LNCaP clone FGC (cell line): Measurements from ENCODE around the gene ATPAF1.
A peak's percentile ranks its signal among the peaks of the same experiment; 100 is the strongest.
"Not testable (repeated sequence)": the region's sequence is repeated elsewhere in the genome, so short reads cannot be mapped to it uniquely, and the experiment has no call there.

ENCODE experiments used
- DNase-seq: peaks from one replicate; pipeline ENCODE4 v3.0.0-alpha.2; 2011; ENCODE audit warnings: low read depth
- H3K4me3 ChIP-seq: 2 replicates; pipeline ENCODE4 v1.5.1; 2011; ENCODE audit warnings: mild to moderate bottlenecking, low read depth, low read length, control low read depth
- TF ChIP-seq, protein P1 (sequence below): IDR thresholded peaks from 2 replicates; pipeline ENCODE4 v1.5.1; 2012; ENCODE audit warnings: mild to moderate bottlenecking; ENCODE audit not compliant: control insufficient read depth, insufficient read depth; ENCODE audit errors: extremely low read depth

Gene ATPAF1

DNA sequence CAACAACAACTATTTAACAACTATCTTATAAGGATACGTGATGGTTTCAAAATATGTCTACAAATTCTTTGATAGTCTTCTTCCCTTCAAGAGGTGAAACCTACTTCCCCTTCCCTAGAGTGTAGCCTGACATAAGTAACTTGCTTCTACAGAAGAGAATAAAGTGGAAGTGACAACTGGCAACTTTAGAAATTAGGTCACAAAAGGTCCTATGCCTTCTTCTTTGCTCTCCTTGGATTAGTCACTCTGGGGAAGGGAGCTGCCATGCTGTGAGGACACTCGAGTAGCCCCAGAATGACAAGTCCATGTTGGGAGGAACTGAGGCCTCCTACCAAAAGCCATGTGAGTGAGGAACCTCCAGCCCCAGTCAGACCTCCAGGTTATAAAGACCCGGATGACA lies 31.5 kb upstream of the ATPAF1 start:
- no peak for DNase-seq
- no peak overlapping the region for H3K4me3 ChIP-seq
- TF ChIP-seq, protein P1, sequence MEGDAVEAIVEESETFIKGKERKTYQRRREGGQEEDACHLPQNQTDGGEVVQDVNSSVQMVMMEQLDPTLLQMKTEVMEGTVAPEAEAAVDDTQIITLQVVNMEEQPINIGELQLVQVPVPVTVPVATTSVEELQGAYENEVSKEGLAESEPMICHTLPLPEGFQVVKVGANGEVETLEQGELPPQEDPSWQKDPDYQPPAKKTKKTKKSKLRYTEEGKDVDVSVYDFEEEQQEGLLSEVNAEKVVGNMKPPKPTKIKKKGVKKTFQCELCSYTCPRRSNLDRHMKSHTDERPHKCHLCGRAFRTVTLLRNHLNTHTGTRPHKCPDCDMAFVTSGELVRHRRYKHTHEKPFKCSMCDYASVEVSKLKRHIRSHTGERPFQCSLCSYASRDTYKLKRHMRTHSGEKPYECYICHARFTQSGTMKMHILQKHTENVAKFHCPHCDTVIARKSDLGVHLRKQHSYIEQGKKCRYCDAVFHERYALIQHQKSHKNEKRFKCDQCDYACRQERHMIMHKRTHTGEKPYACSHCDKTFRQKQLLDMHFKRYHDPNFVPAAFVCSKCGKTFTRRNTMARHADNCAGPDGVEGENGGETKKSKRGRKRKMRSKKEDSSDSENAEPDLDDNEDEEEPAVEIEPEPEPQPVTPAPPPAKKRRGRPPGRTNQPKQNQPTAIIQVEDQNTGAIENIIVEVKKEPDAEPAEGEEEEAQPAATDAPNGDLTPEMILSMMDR, result no peak

DNA sequence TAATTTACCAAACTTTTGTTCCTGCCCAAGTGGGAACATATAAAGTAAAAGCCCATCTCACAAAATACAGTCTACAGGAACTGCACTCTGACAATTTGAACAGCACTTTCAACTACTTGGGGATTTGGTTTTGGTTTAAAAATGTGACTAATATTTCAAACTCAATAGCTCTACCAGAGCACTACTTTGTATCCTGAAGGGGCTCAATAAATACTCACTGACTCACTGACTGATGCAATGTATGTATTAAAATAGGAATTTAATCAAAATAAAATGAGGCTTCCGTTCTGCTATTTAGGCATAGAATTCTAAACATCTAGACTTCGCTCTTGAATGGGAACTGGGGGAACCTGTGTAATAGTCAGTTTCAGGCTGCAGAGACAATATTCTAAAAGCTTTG lies 28.9 kb upstream of the ATPAF1 start:
- TF ChIP-seq, protein P1, result no peak
- no peak for DNase-seq
- no peak overlapping the region for H3K4me3 ChIP-seq

DNA sequence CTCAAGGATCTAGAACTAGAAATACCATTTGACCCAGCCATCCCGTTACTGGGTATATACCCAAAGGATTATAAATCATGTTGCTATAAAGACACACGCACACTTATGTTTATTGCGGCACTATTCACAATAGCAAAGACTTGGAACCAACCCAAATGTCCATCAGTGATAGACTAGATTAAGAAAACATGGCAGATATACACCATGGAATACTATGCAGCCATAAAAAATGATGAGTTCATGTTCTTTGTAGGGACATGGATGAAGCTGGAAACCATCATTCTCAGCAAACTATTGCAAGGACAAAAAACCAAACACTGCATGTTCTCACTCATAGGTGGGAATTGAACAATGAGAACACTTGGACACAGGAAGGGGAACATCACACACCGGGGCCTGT lies 26.5 kb upstream of the ATPAF1 start:
- H3K4me3 ChIP-seq, DNase-seq: not testable (repeated sequence)

DNA sequence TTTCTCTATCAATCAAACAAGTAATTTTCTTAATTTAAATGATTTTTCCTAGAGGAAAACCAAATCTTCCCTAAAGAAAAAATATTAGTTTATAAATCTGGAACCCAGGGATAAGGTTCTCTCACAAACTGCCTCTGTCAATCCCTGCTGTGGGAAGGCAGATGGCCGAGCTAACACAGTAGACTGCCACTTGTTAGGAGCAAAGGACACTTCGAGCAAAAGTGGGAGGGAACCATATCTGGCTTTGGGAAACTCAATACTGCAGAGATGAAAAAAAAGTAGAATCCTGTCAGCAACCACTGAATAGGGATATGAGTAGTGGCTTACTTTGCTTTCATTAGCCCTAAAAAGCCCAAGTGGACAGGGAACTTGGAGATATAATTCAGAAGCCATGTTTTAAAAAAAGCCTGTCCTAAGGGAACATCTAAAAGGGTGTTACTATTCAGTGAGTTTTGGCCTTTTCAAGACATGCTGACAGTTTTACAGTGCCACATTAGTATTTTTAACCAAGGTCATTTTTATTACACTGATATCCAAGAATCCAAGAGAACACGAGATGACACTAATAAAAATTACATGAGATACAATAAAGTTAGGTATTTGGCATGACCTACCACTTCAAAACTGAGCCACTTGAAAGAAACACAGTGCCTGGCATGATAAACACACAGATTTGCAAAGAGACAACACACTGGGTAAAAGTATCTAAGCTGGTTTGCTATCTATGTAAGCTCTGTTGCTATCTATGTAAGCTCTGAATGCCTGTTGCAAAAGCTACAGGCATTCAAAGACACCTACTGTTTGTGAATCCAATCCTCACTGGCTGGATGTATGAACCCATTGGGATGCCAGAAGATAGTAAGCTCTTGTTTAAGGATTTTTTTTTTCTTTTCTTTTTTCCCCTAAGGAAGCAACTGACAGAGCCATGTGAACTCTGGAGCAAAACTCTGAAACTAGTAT lies 24.9 kb upstream of the ATPAF1 start:
- H3K4me3 ChIP-seq, result no peak overlapping the region
- TF ChIP-seq, protein P1, result no peak
- DNase-seq, result peak; percentile 72

DNA sequence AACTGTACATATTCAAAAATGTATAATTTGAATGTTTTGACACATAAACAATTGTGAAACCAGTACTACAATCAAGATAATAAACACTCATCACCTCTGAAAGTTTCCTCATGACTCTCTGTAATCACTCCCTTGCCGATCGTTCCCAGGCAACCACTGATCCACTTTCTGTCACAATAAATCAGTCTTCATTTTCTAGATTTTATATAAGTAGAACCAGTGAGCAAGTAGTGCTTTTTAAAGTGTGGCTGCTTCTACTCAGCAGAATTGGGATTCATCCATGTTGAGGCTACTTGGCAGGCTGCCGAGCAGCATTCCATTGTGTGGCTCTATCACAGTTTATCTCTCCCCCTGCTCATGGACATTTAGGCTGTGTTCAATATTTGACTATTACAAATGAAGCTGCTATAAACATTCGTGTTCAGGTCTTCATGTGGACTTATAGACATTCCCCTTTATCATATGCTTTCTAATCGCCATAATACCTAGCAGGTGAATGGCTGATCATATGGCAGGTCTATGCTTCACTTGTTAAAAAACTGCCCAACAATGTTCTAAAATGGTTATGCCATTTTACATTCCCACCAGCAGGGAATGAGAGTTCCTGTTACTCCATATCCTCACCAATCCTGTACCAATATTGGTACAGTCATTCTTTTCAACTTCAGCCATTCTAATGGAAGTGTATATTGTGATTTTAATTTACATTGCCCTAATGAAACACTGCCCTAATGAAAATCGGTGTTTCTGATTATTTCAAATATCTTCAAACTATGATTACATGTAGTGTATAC lies 24.0 kb upstream of the ATPAF1 start:
- DNase-seq, result no peak
- TF ChIP-seq, protein P1, result no peak
- H3K4me3 ChIP-seq, result no peak overlapping the region

DNA sequence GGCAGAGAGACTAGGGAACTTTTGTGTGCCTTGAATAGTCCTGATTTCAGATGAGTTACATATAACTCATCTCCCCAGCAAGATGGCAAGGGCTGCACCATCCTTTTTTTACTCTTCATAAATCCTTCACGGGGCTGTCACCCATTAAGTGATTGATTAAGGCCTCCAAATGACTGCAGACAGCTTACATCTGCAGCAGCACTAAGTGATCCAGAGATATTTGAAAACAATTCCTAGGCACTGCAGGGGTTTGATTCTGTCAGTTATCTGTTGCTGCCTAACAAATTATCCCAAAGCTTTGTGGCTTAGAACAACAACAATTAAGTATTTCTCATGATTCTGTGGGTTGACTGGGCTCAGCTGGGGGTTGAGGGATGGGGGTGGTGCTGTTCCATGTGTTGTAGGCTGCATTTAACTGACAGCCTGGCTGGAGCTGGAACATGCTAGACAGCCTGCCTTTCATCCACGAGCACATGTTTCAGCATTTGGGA lies 22.8 kb upstream of the ATPAF1 start:
- no peak overlapping the region for H3K4me3 ChIP-seq
- TF ChIP-seq, protein P1, result no peak
- no peak for DNase-seq

DNA sequence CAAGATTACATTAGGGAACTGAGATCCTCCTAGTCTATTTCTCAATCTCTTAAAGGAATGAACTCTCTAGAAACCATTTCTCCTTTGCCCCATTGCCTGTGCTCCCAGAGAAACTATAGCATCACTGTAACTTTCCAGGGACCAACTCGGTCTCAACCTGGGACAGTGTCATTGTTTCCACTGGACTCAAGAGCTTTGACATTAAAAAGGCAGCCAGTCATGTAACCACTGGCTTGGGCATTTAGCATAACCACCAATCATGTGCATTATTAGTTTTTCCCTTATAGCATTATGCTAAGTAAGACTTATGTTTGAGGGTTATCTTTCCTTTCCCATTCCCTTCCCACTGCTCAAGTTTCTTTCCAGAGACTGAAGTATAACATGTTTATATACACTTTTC lies 21.7 kb upstream of the ATPAF1 start:
- TF ChIP-seq, protein P1, result no peak
- no peak for DNase-seq
- no peak overlapping the region for H3K4me3 ChIP-seq
